ENCODE data around the gene FGF14.

DNA sequence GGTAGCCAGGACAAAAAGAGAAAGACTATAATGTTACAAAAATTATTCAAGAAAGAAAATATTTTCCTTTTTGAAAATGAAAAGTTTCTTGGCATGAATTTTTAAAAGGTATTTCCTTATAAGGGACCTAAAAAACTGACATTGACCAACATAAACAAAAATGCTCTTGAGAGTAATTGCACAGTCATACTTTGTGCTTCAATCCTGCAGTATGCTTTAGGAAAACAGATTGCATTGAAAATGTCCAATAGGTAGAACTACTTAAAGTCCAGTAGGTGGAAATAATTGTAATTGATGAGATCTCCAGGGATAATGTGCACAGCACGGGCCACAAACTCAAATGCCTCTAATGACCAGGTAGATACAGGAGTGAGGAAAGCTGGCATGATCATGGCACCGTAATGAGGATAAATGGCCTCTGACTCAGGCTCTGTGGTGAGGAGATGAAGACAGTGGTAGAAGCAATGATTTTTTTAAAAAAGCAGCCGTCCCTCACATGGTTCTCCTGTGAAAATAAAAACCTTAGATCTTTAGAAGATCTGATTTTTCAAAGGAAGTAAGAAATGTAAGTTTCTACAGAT, 671.3 kb downstream of the FGF14 start:
- TF ChIP-seq EZH2 (IDR thresholded peaks at IDR 0.05; ENCODE audit: low read length, unreplicated experiment) (no peak), EZH2phosphoT487 (IDR thresholded peaks at IDR 0.05; ENCODE audit: borderline replicate concordance, low read length) (no peak)
- TF ChIP-seq, protein P1, sequence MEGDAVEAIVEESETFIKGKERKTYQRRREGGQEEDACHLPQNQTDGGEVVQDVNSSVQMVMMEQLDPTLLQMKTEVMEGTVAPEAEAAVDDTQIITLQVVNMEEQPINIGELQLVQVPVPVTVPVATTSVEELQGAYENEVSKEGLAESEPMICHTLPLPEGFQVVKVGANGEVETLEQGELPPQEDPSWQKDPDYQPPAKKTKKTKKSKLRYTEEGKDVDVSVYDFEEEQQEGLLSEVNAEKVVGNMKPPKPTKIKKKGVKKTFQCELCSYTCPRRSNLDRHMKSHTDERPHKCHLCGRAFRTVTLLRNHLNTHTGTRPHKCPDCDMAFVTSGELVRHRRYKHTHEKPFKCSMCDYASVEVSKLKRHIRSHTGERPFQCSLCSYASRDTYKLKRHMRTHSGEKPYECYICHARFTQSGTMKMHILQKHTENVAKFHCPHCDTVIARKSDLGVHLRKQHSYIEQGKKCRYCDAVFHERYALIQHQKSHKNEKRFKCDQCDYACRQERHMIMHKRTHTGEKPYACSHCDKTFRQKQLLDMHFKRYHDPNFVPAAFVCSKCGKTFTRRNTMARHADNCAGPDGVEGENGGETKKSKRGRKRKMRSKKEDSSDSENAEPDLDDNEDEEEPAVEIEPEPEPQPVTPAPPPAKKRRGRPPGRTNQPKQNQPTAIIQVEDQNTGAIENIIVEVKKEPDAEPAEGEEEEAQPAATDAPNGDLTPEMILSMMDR (conservative IDR thresholded peaks at IDR 0.05; ENCODE audit: low read depth, low read length), result no peak

Measured in PC-3 (cell line).